Non-pigmented ciliary epithelial cell (primary cell): ENCODE measurements around the gene MYO7A.
A peak's percentile ranks its signal among the peaks of the same experiment; 100 is the strongest.

Source experiments
- DNase-seq: peaks from one replicate; pipeline ENCODE4 v3.0.0-alpha.2; 2010; ENCODE audit warnings: low read depth

MYO7A gene

GRCh38 chr11:77213589-77214428 lies 85.8 kb downstream of the MYO7A start:
- DNase-seq: no peak

- no peak for DNase-seq
Measured at GRCh38 chr11:77214557-77214956, 86.5 kb downstream of the MYO7A start.

- DNase-seq: no peak
Measured at GRCh38 chr11:77215106-77215505, 87.1 kb downstream of the MYO7A start.

- no peak for DNase-seq
Measured at GRCh38 chr11:77217156-77217555, 89.1 kb downstream of the MYO7A start.

GRCh38 chr11:77223797-77224196 lies 95.8 kb downstream of the MYO7A start:
- no peak for DNase-seq

- DNase-seq: no peak
Measured at GRCh38 chr11:77230878-77231605, 103.0 kb downstream of the MYO7A start.

GRCh38 chr11:77231800-77232199 lies 103.8 kb downstream of the MYO7A start:
- no peak for DNase-seq

- DNase-seq: no peak
Measured at GRCh38 chr11:77232242-77232641, 104.2 kb downstream of the MYO7A start.

GRCh38 chr11:77233011-77233410 lies 105.0 kb downstream of the MYO7A start:
- DNase-seq: no peak

- DNase-seq: no peak
Measured at GRCh38 chr11:77236901-77237300, 108.9 kb downstream of the MYO7A start.

GRCh38 chr11:77244277-77245027 lies 116.4 kb downstream of the MYO7A start:
- peak; percentile 34 for DNase-seq

- no peak for DNase-seq
Measured at GRCh38 chr11:77249427-77249826, 121.4 kb downstream of the MYO7A start.

GRCh38 chr11:77250881-77251640 lies 123.0 kb downstream of the MYO7A start:
- peak; percentile 41 for DNase-seq

- no peak for DNase-seq
Measured at GRCh38 chr11:77252555-77253270, 124.7 kb downstream of the MYO7A start.

GRCh38 chr11:77253690-77254089 lies 125.6 kb downstream of the MYO7A start:
- no peak for DNase-seq

- DNase-seq: no peak
Measured at GRCh38 chr11:77259641-77260040, 131.6 kb downstream of the MYO7A start.

GRCh38 chr11:77262803-77263202 lies 134.8 kb downstream of the MYO7A start:
- no peak for DNase-seq
